OCI-LY3 (cell line): ENCODE data around the gene MMRN2.

Source experiments
- EZH2phosphoT487 ChIP-seq: fragments of 200-600 bp; shearing (Covaris generic); IDR thresholded peaks from 2 replicates; pipeline ENCODE4 v1.6.1; 2018; ENCODE audit warnings: antibody characterized with exemption, mixed run types, low read depth
- TF ChIP-seq, protein P1 (sequence below): fragments of 200-600, 300-600 bp; sonication (generic); IDR thresholded peaks from 2 replicates; pipeline ENCODE4 v1.5.1; 2014; ENCODE audit warnings: antibody characterized with exemption, low read length, low read depth

DNA sequence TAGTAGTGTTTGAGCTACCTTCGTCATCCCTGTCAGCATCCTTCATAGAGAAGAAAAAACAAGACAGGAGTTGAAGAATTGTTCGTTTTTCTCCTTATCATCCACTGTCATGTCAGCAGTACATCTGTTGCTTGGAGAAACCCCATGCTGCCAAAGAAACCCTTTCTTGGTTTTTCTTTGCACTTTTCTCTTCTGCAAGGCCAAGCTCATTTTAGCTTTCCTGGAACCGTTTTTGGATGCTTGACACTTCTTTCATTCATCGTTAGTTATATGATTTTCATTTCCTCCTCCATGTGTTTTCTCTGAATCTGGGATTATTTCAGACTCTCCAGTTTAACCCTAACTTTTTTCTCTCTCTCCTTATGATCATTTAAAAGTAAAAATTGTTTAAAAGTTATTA, 58.9 kb downstream of the MMRN2 start:
- TF ChIP-seq, protein P1, sequence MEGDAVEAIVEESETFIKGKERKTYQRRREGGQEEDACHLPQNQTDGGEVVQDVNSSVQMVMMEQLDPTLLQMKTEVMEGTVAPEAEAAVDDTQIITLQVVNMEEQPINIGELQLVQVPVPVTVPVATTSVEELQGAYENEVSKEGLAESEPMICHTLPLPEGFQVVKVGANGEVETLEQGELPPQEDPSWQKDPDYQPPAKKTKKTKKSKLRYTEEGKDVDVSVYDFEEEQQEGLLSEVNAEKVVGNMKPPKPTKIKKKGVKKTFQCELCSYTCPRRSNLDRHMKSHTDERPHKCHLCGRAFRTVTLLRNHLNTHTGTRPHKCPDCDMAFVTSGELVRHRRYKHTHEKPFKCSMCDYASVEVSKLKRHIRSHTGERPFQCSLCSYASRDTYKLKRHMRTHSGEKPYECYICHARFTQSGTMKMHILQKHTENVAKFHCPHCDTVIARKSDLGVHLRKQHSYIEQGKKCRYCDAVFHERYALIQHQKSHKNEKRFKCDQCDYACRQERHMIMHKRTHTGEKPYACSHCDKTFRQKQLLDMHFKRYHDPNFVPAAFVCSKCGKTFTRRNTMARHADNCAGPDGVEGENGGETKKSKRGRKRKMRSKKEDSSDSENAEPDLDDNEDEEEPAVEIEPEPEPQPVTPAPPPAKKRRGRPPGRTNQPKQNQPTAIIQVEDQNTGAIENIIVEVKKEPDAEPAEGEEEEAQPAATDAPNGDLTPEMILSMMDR: no peak
- no peak for TF ChIP-seq EZH2phosphoT487
